Duodenal mucosa (tissue), 2 donors: ENCODE results near the gene RRP12.

Source experiments
- H3K27ac ChIP-seq: one replicate; pipeline ENCODE4 v1.7.0; 2013; ENCODE audit warnings: low read depth, low read length
- H3K27me3 ChIP-seq, 2 donors: one replicate each; pipeline ENCODE4 v1.7.0; 2013; ENCODE audit warnings: low read length in 2 of 2, control low read depth in 1 of 2; ENCODE audit not compliant: insufficient read depth in 2 of 2, control insufficient read depth in 1 of 2
- H3K36me3 ChIP-seq, 2 donors: one replicate each; pipeline ENCODE4 v1.7.0; 2013; ENCODE audit warnings: low read length in 2 of 2, control low read depth in 1 of 2; ENCODE audit not compliant: insufficient read depth in 2 of 2, control insufficient read depth in 1 of 2
- H3K4me1 ChIP-seq, 2 donors: one replicate each; pipeline ENCODE4 v1.7.0; 2013; ENCODE audit warnings: low read length in 2 of 2, control low read depth in 1 of 2; ENCODE audit not compliant: insufficient read depth in 2 of 2, control insufficient read depth in 1 of 2
- H3K4me3 ChIP-seq, 2 donors: one replicate each; pipeline ENCODE4 v1.7.0; 2013; ENCODE audit warnings: low read length in 2 of 2, low read depth in 1 of 2
- H3K9ac ChIP-seq, 2 donors: one replicate each; pipeline ENCODE4 v1.7.0; 2013; ENCODE audit warnings: low read length in 2 of 2, low read depth in 1 of 2
- H3K9me3 ChIP-seq, 2 donors: one replicate each; pipeline ENCODE4 v1.7.0; 2013; ENCODE audit warnings: low read length in 2 of 2, control low read depth in 1 of 2; ENCODE audit not compliant: control insufficient read depth in 1 of 2

The RRP12 gene

DNA sequence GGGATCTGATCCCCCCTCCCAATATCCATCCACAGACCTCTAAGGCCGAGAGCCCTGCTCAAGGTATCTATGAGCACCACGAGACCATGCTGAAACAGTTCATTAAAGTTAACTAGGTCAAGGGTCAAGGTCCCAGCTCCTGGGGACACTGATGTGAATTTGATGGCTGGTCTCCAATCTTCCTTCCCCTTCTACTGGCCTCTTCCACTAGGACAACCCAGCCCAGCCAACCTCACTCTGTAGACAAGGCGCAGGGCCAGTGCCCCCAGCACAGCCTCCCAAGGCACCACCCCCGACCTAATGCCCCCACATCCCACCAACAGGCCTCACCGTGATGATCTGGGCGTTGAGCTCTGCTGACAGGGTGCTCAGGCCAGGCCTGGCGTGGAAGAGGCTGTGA, 15.6 kb downstream of the RRP12 start:
- H3K9ac ChIP-seq = no peak overlapping the region
- no peaks in the 10 kb centered on the region for H3K9me3 ChIP-seq
- no peak overlapping the region for H3K27ac ChIP-seq
- no peak overlapping the region for H3K4me3 ChIP-seq
- H3K4me1 ChIP-seq = peaks cover 9 to 12% of the 10 kb centered on the region in 2 donors
- peaks cover 12 to 47% of the 10 kb centered on the region in 2 donors for H3K36me3 ChIP-seq
- H3K27me3 ChIP-seq = no peaks in the 10 kb centered on the region

DNA sequence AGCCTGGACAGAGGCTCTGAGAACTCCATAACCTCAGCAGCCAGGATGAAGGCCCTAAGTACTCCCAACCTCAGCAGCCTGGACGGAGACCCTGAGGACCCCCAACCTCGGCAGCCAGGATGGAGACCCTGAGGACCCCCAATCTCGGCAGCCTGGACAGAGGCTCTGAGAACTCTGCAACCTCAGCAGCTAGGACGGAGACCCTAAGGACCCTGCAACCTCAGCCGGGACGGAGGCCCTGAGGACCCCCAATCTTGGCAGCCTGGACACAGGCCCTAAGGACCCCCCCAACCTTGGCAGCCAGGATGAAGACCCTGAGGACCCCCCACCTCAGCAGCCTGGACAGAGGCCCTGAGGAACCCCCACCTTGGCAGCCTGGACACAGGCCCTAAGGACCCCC, 16.5 kb downstream of the RRP12 start:
- no peak overlapping the region for H3K9ac ChIP-seq
- H3K27me3 ChIP-seq = no peaks in the 10 kb centered on the region
- no peak overlapping the region for H3K4me3 ChIP-seq
- H3K4me1 ChIP-seq = peaks cover 17 to 21% of the 10 kb centered on the region in 2 donors
- no peak overlapping the region for H3K27ac ChIP-seq
- no peaks in the 10 kb centered on the region for H3K9me3 ChIP-seq
- H3K36me3 ChIP-seq = peaks cover 8 to 38% of the 10 kb centered on the region in 2 donors

DNA sequence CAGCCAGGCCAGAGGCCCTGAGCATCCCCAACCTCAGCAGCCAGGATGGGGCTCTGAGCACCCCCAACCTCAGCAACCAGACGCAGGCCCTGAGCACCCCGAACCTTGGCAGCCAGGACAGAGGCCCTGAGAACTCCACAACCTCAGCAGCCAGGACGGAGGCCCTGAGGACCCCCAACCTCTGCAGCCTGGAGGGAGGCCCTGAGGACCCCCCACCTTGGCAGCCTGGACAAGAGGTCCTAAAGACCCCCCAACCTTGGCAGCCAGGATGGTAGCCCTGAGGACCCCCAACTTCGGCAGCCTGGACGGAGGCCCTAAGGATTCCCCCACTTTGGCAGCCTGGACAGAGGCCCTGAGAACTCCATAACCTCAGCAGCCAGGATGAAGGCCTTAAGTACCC, 17.0 kb downstream of the RRP12 start:
- Histone ChIP-seq H3K27ac (no peak overlapping the region), H3K36me3 (peaks cover 8 to 36% of the 10 kb centered on the region in 2 donors), H3K4me3 (no peak overlapping the region)

DNA sequence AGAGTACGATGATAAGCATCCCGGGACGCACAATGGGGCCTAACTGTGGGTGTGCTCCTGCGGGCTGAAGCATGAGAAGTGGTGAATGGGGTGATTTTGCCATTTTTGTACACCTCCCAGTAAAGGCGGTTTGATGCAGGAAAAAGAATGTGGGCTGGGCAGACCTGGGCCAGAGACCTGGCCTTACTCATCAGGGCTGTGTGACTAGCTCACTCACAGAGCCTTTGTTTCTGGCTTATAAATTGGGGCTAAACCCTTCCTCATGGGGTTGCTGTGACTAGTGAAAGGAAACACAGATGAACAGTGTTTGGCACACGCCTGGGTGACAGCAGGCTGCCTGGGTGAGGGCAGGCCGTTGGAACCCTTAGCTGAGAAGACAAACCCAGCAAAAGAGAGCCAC, 18.0 kb downstream of the RRP12 start:
- Histone ChIP-seq H3K4me1 (peaks cover 23 to 25% of the 10 kb centered on the region in 2 donors), H3K27ac (no peak overlapping the region), H3K27me3 (no peaks in the 10 kb centered on the region), H3K36me3 (peaks cover 2 to 36% of the 10 kb centered on the region in 2 donors), H3K9me3 (no peaks in the 10 kb centered on the region), H3K4me3 (no peak overlapping the region), H3K9ac (no peak overlapping the region)

More for the DNA sequence above, 17.0 kb downstream of the RRP12 start:
- Histone ChIP-seq H3K9ac (no peak overlapping the region), H3K27me3 (no peaks in the 10 kb centered on the region), H3K9me3 (no peaks in the 10 kb centered on the region), H3K4me1 (peaks cover 22 to 25% of the 10 kb centered on the region in 2 donors)

DNA sequence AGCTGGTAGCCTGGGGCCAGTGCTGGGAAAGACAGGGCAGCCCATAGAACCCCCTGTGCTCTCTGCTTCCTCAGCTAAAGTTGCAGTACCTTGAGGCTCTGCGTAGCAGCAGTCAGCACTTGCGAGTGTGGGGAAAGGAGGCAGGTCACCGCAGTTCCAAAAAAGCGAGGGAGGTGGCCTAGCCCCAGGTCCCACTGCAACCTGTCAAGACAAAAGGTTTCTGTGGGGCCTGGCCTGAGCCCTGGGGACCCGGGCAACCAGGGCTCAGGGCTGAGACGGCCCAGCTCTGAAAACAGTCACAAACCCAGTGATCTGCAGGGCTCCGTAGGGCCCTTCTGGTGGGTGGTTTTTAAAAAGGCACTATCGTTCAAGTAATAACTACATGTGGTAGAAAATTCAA, 19.5 kb downstream of the RRP12 start:
- no peak overlapping the region for H3K9ac ChIP-seq
- no peaks in the 10 kb centered on the region for H3K9me3 ChIP-seq
- peaks cover 23 to 25% of the 10 kb centered on the region in 2 donors for H3K4me1 ChIP-seq
- peaks cover 0 to 44% of the 10 kb centered on the region in 2 donors for H3K36me3 ChIP-seq
- no peak overlapping the region for H3K4me3 ChIP-seq
- H3K27me3 ChIP-seq = no peaks in the 10 kb centered on the region
- no peak overlapping the region for H3K27ac ChIP-seq

DNA sequence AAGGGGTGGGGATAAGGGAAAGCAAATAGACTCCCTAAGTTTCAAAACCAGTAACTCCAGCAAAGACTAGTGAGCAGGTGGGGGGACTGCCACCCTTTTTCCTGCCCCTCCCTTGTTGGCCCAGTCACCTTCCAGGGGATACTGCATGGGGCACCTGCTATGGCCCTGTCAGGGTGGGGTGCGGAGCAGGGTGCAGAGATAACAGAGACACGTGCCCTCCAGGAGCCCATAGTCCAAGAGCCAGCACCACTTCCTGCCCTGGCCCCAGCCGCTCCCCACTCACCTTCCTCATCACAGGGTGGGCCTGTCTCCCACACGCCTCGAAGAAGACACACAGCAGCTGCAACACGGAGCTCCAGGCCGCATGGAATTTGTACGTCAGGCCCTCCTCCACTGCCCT, 20.6 kb downstream of the RRP12 start:
- Histone ChIP-seq H3K9me3 (no peaks in the 10 kb centered on the region), H3K27me3 (no peaks in the 10 kb centered on the region), H3K9ac (peak overlapping the region; percentile 6 to 21), H3K36me3 (peaks cover 0 to 43% of the 10 kb centered on the region in 2 donors), H3K27ac (peak overlapping the region; percentile 64), H3K4me3 (peak overlapping the region in 1 of 2 donors; percentile 4), H3K4me1 (peaks cover 23 to 25% of the 10 kb centered on the region in 2 donors)

DNA sequence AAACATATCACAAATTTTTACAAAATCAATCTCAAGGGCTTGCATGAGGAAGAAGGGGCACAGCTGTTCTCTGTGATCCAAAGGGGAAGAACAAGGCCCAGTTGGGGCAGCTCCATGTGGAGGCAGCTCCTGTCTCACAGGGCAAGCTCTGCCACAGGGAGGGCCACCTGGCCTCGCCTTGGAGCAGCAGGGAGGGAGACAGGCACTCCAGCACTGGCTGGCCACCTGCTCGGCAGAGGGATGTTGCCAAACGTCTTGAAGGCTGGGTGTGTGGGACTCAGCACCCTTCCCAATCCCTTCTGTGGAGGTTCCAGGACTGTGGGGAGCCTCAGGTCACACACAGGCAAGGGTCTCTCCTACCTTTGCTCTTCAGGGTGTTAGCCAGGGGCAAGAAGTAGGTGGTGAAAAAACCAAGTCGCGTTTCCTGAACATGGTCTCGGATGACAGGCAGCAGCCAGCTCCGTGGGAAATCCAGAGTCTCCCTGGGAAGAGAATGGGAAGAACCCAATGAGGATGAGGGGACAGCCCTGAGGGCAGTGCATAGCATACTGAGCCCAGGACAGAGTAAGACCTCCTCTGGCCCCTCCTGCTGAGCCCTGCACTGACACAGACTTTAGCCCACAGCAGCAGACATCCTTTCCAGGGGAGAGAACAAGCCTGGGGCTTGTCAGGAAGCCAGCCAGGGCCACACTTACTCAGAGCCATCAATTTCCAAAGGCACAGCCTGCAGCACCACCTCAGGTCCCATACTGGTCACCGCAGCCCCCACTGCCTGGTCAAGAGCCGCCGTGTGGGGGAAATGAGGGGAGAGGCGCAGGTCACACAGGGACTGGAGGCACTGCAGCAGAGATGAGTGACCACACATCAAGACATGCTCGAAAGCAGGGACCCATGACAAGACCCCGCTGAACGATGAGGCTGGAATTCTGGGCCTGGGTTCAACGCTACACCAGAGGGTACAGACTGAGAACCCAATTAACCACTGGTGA, 21.9 kb downstream of the RRP12 start:
- H3K4me1 ChIP-seq = peaks cover 23 to 25% of the 10 kb centered on the region in 2 donors
- peaks cover 0 to 36% of the 10 kb centered on the region in 2 donors for H3K36me3 ChIP-seq
- no peak overlapping the region for H3K27ac ChIP-seq
- no peaks in the 10 kb centered on the region for H3K27me3 ChIP-seq
- no peak overlapping the region for H3K4me3 ChIP-seq
- H3K9ac ChIP-seq = no peak overlapping the region
- no peaks in the 10 kb centered on the region for H3K9me3 ChIP-seq

DNA sequence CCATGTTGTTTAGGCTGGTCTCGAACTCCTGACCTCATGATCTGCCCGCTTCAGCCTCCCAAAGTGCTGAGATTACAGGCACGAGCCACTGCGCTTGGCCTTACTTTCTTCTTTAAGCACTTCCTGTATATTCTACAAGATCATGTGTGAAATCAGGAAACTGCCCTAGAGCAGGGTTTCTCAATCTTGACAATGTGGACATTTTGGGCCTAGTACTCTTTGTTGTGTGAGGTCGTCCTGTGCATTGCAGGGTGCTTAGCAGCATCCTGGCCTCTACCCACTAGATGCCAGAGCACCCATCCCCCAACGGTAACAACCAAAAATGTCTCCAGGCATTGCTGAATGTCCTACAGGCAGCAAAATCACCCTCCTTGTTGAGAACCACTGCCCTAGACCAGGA, 24.7 kb downstream of the RRP12 start:
- no peaks in the 10 kb centered on the region for H3K9me3 ChIP-seq
- H3K4me3 ChIP-seq = no peak overlapping the region
- no peak overlapping the region for H3K27ac ChIP-seq
- no peak overlapping the region for H3K9ac ChIP-seq
- H3K36me3 ChIP-seq = peaks cover 18 to 53% of the 10 kb centered on the region in 2 donors
- peaks cover 21 to 23% of the 10 kb centered on the region in 2 donors for H3K4me1 ChIP-seq
- H3K27me3 ChIP-seq = no peaks in the 10 kb centered on the region

DNA sequence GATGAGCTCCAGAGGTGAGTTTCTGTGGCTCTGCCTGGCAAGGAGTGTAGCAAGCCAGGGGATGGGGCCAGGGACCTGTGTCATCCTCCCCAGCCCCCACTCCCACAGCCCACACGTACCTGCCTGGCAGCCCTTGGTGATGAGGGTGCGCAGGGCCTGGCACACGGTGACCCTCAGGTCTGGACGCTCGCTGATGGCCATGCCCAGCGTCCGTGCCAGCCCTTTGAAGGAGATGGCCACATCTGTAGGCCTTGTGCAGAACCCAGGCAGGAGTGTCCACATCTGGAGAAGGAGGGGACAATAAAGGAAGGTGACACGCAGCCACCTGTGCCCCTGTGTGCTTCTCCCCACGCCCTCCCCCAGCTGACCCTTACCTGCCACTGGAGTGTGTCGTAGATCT, 27.7 kb downstream of the RRP12 start:
- H3K4me1 ChIP-seq = no peaks in the 10 kb centered on the region
- no peaks in the 10 kb centered on the region for H3K27me3 ChIP-seq
- H3K9me3 ChIP-seq = no peaks in the 10 kb centered on the region
- H3K4me3 ChIP-seq = no peak overlapping the region
- H3K36me3 ChIP-seq = peaks cover 34 to 72% of the 10 kb centered on the region in 2 donors
- H3K27ac ChIP-seq = no peak overlapping the region
- H3K9ac ChIP-seq = no peak overlapping the region

DNA sequence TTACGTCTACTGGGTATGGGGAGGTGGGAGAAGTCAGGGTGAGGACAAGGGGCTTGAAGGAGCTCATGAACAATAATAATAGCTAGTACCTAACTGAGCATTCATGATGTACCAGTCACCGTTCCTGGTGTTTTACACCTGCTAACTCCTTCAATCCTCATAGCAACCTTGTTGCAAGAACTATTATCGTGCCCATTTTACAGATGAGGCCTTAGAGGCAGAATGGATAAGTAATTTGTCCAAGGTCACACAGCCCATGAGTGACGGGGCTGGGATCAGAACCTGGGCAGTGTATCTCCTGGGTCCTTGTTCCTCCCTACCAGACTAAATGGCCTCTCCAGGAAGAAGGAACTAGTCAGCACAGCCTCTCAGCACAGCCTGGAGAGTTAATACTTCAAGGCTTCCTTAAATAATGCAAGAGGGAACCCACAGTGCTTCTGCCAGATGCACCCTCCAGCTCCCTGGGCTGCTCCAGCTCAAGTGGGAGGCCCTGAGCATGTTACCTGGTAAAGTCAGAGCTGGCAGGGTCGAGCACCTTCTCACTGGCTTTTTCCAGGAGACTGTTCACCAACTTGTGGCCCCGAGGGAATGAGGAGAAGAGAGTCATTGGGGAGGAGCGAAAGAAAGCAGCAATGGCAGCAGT, 28.8 kb downstream of the RRP12 start:
- Histone ChIP-seq H3K4me3 (no peak overlapping the region), H3K9me3 (no peaks in the 10 kb centered on the region), H3K9ac (no peak overlapping the region), H3K4me1 (no peaks in the 10 kb centered on the region), H3K36me3 (peaks cover 34 to 66% of the 10 kb centered on the region in 2 donors), H3K27me3 (no peaks in the 10 kb centered on the region), H3K27ac (no peak overlapping the region)
